GM19099 (cell line): ENCODE measurements around the gene CD248.
A peak's percentile ranks its signal among the peaks of the same experiment; 100 is the strongest.

Source experiments
- POLR2A ChIP-seq: IDR thresholded peaks from 3 replicates; pipeline ENCODE4 v1.6.1; 2011; ENCODE audit warnings: low read depth; ENCODE audit not compliant: insufficient read length; ENCODE audit errors: extremely low read depth

The CD248 gene

DNA sequence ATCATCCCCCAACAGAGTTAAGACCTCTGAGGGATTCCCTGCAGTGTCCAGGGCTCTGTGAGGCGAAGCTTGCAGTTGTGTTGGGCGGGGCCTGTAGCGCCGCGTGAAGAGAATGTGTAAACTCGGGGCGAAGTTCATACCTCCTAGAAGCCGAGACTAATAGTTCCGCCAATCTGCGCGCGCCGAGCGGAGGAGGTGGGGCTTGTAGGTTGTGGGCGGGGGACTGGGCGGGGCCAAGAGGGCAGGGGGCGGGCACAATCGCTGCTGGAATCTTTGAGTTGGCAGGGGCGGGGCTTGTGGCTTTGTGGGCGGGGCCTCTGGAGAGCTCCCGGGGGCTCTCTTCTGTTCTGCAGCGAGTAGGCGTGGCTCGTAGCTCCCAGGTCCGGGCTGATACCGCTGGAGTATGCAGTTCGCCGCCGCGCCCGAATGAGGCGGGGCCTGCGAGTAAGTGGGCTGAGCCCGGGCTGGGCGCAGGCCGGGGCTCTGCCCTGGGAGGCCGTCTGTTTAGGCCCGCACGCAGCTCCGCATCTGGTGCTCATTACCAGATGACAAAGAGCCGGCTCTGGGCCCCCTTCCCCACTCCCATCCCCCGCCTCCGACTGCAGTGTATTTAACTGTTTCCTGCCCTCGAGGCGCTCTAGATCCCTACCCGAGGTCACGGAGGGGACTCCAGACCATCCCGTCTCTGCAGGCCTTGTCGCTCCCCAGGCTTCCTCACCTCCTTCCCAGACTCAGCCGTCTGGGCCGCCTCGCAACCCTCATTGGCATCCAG is 4.1 kb downstream of the CD248 start:
- TF ChIP-seq POLR2A, result peak; percentile 31

DNA sequence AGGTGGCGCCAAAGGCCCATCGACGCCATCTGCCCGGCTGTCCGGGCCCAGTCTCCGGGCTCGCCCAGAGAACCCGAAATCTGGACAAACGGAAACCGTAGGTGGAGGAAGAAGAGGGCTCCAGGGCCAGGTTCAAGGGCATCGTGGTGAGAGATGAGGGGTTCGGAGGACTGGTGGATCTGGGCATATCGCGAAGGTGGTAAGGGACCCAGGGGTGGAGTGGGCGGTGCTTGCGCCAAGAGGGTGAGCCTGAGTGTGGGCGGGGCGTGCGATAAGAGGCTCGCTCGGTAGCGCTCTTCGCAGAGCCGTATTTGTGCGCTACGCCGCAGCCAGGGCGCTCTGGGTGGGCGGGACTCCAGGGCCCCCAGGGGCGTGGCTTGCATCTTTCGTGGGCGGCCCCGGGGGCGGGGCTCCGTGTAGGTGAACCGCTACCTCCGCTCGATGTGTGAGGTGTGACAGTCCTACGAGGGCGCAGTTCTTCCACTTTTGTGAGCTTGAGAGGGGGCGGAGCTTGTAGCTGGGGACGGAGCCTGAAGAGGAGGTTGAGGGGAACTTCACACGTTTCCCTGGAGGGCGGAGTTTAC is 4.8 kb downstream of the CD248 start:
- no peak for TF ChIP-seq POLR2A

DNA sequence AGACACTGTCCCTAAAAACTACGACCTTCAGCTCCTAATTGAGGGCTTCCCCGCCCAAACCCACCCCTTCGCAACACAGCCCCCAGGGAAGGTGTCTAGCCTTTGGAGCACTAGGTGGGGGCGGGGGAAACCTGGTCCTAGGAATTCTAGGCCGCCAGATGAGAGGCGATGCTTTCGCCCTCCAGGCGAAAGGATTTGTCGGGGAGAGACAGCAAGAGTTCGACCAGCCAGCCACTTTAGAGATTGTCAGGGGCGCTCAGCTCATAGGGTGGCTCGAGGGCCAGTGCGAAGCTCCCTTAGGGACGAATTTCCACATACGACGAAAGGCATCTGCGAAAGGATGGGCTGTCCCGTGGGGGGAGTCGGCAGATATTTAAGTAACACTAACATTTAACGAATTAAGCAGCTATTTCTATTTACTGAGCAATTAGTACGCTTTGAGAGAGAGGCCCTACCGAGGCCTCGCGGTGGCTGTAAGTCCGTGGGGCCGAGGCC is 5.3 kb downstream of the CD248 start:
- no peak for TF ChIP-seq POLR2A

DNA sequence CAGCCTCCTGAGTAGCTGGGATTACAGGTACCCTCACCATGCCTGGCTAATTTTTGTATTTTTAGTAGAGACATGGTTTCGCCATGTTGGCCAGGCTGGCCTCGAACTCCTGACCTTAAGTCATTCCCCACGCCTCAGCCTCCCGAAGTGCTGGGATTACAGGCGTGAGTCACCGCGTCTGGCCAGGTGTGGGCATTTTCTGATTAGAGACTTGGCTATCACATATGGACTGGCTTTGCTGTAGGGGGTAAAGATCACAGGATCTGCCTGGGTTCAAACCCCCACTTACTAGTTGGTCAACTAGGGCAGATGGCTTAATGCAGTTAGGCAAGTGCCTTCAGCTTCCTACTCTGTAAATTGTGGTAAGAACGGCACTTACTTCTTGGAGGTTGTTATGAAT is 6.5 kb downstream of the CD248 start:
- no peak for TF ChIP-seq POLR2A

DNA sequence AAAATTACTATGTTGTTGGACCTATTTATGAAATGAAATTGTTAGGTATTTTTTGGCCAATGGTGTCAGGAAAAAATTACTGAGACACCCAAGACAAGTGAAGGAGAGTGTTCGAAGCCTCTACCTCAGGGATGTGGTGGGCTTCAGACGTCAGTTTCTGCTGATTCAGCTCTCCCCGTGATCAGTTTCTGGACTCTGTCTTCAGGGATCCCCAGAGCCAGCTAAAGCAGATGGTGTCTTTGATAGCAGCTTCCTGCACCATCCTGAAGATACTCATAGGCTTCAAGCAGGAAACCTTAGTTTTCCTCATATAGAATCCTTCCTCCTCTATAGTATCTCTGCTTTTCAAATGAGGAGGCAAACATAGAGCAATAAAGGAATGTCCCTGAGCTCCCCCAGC is 7.4 kb downstream of the CD248 start:
- TF ChIP-seq POLR2A, result no peak

DNA sequence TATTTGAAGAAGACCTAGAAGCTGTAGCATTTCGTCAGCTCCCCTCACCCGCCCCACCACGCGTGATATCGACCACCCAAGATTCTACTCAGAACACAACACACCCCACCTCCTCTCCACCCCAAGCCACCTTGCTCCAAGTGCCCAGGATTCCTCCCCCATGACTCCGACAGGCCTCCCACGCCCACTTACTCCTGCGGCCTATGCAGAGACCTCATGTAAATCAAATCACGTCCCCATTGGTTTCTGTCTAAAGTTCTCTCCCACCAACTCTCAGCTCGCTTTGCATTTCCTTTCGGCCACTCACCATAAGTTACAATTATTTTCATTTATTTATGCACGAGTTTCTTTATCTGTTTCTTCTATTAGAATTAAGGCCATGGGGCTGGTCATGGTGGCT is 14.2 kb downstream of the CD248 start:
- TF ChIP-seq POLR2A, result no peak

DNA sequence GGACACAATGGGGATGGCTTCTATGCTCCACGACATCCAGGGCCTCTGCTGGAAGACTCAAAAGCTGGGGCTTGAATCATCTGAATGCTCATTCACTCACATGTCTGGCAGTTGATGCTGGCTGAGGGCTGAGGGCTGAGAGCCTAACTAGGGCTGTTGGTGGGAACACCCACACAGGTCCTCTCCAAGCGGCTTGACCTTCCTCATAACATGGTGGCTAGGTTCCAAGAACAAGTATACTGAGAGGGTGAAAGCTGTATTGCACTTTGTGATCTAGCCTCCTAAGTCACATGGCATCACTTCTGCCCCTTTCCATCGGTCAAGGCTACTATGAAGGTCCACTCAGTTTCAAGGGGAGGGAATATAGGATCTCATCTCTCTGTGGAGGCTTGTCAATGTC is 17.7 kb downstream of the CD248 start:
- no peak for TF ChIP-seq POLR2A

DNA sequence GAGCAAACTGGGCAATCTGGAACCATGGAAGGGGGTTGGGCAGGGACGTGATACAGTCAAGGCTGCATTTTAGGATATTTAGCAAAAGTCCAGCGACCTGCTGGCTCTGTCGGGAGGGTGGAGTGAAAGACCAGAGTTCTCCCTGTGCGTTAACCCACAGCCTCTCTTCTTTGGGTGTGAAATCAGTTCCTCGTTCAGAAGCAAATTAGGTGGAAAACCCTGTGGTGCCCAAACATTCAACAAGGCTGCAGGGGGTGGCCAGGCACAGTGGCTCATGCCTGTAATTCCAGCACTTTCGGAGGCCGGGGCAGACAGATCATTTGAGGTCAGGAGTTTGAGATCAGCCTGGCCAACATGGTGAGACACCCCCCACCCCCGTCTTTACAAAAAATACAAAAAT is 19.2 kb downstream of the CD248 start:
- no peak for TF ChIP-seq POLR2A

DNA sequence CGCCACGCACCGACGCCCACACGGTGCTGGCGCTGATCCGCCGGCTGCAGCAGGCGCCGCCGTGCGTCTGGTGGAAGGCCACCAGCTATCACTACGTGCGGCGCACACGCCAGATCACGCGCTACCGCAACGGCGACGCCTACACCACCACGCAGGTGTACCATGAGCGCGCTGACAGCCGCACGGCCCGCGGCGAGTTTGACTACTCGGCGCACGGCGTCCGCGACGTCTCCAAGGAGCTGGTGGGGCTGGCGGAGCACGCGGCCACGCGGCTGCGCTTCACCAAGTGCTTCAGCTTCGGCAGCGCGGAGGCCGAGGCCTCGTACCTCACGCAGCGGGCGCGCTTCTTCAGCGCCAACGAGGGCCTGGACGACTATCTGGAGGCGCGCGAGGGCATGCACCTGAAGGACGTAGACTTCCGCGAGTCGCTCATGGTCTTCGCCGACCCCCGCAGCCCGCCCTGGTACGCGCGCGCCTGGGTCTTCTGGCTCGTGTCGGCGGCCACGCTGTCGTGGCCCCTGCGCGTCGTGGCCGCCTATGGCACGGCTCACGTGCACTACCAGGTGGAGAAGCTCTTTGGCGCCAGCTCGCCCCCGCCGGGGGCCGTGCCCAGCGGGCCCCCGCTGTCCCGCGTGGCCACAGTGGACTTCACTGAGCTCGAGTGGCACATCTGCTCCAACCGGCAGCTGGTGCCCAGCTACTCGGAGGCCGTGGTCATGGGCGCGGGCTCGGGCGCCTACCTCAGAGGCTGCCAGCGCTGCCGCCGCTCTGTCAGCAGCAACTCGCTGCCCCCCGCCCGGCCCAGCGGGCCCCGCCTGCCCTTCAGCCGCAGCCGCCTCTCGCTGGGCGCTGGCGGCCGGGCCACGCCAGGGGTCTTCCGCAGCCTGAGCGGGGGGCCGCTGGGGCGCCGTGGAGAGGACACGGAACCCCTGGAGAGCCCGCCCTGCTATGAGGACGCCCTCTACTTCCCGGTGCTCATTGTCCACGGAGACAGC is 21.9 kb downstream of the CD248 start:
- TF ChIP-seq POLR2A, result no peak

DNA sequence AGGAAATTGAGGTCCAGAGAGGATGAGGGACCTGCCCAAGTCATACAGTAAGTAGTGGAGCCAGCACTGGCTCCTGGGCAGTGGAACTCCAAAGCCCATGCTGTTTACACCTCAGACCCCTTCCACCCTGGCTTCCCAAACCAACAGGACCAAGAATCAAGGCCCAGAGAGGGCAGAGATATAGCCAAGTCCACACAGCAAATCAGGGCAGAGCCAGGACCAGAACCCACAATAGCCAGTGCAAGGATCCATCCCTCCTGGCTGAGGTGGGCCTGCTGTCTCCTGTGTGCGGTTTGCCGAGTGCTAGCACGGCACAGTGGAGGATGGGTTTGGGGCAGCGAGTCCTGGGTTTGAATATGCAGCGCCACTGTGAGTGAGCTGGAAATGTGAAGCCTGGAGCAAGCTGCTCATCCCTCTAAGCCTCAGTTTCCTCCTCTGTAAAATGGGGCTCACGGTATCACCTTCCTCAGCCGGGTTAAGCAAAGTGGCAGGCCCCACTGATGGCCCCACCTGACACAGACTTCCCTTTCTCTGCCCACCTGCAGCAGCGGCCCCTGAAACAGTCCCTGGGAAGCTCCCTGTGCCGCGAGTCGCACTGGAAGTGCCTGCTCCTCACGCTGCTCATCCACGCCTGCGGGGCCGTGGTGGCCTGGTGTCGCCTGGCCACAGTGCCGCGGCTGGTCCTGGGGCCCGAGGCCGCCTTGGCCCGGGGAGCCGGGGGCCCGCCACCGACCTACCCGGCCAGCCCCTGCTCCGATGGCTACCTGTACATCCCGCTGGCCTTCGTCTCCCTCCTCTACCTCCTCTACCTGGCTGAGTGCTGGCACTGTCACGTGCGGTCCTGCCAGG is 22.8 kb downstream of the CD248 start:
- no peak for TF ChIP-seq POLR2A

DNA sequence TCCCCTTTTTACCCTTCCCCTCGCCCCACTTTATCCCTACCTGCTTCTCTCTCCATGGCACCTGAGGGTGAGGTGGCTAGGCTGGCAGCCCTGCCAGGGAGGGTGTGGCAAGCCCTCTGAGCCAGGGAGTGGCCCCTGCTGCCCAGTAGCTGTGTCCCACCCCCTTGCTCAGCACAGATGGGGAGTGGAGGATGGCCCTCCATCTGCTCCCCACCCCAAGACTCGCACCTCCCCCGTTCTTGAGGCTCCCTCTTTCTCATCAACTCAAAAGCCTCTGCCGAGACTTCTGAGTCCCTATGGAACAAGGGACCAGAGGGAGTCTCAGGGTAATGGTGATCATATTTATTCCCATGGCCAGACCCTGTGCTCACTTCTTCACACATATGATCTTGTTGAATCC is 23.5 kb downstream of the CD248 start:
- TF ChIP-seq POLR2A, result no peak

DNA sequence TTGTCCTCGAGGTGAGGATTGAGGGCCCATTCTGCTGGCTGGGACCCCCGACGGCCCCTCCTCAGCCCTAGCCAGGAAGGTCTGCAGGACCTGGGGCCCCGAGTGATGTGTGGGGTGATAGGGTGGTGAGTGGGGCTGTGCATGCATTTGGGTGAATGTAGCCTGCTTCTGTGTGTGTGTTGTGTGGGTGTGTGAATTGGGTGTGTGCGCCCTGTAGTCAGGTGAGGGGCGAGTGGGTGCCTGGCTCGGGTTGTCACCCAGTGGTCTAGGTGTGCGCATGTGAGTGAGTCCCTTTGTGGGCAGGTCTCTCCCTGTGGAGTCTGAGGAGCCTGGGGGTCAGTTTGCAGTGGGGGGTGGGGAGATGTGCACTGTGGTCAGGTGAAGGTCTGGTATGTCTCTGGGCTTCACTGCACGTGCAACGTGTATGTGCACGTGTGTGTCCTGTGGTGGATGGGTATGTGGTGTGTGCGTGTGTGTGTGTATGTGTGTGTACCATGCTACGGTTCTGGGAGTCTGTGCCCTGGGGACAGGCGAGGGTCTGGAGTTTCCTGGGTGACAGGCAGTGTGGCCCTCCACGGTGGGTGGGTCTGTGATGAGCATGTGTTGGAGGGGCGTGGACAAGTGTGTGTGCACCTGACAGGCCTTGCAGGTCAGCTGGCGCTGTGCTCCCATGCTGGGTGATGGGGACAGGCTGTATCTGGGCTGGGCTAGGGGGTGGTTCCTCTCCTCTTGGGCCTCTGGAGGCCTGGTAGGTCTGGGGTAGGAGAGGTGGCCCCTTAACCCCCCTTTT is 24.1 kb downstream of the CD248 start:
- no peak for TF ChIP-seq POLR2A

DNA sequence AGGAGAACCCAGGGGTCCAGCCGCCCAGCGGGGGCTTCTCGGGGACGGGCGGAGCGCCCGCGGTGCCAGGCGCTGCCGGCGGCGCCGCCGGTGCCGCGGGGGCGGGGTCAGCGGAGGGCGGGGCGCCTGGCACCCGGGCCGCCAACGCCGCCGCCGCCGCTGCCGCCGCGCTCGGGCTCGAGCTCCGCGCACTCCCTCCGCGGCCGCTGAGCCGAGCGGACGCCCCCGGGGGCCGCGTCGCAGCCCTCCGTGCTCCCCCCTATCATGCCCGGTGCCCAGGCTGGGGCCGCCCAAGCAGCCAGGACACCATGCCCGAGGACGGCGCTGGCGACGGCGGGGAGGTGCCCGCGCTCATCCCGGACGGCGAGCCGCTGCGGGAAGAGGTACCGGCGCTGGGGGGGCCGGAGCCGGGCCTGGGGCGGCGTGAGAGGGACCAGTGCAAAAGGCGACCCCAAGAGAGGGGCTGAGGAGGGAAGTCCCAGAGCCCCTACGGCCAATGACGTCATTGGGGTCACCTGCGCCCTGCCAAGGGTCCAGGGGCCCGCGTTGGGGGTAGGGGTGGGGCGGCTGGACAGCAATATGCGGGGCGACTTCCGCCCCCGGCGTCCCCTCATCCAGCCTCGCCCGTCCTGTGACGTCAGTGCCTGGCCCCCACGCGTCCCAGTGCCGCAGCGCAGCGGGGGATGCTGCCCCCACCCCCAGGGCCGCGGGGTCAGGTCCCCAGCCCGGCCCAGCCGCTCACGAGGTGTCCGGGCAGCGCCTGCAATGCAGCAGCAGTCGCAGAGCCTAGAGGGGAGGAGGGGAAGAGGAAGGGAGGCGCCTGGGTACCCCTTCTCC is 24.9 kb downstream of the CD248 start, which contains the start of gene TMEM151A:
Gene TMEM151A (plus strand): TSS at position 189 of the 837 bp plus-strand sequence. CDS start 120 bp downstream, at position 309.
- TF ChIP-seq POLR2A, result no peak
